Mesothelial cell of epicardium (in vitro differentiated cells): ENCODE data around the gene ESYT2. TPM values are rescaled to one million over a fixed set of nuclear protein-coding genes. Genes with fewer than 3 reads are reported as not detected.

Experiments used
- DNase-seq, 2 experiments: peaks; one replicate each; pipeline ENCODE4 v3.0.0; 2021; ENCODE audit warnings: low spot score in 2 of 2; ENCODE audit not compliant: unreplicated experiment in 2 of 2
- H3K27ac Mint-ChIP-seq: 2 replicates; pipeline ENCODE4 v1.8.0; 2021; ENCODE audit warnings: mixed read lengths
- H3K27me3 Mint-ChIP-seq: 2 replicates; pipeline ENCODE4 v1.8.0; 2021; ENCODE audit warnings: low read depth, mixed read lengths
- H3K36me3 Mint-ChIP-seq: 2 replicates; pipeline ENCODE4 v1.8.0; 2021; ENCODE audit warnings: mixed read lengths
- H3K4me1 Mint-ChIP-seq: 2 replicates; pipeline ENCODE4 v1.8.0; 2021; ENCODE audit warnings: mixed read lengths
- H3K4me3 Mint-ChIP-seq: 2 replicates; pipeline ENCODE4 v1.8.0; 2021; ENCODE audit warnings: mild to moderate bottlenecking, moderate library complexity, mixed read lengths
- H3K9me3 Mint-ChIP-seq: 2 replicates; pipeline ENCODE4 v1.8.0; 2021; ENCODE audit warnings: mixed read lengths
- total RNA-seq: library from RNA; stranded (reverse); gene quantifications from 3 replicates; pipeline ENCODE4 v1.2.1, GENCODE V29; 2021
- TF ChIP-seq, protein P1 (sequence below): fragments of 200-600 bp; sonication (generic); IDR thresholded peaks from one replicate; pipeline ENCODE4 v1.5.0; 2021; ENCODE audit warnings: antibody characterized with exemption; ENCODE audit not compliant: unreplicated experiment

ESYT2 gene
- total RNA-seq, 1 donor from 2014 or later: 37.1 TPM

DNA sequence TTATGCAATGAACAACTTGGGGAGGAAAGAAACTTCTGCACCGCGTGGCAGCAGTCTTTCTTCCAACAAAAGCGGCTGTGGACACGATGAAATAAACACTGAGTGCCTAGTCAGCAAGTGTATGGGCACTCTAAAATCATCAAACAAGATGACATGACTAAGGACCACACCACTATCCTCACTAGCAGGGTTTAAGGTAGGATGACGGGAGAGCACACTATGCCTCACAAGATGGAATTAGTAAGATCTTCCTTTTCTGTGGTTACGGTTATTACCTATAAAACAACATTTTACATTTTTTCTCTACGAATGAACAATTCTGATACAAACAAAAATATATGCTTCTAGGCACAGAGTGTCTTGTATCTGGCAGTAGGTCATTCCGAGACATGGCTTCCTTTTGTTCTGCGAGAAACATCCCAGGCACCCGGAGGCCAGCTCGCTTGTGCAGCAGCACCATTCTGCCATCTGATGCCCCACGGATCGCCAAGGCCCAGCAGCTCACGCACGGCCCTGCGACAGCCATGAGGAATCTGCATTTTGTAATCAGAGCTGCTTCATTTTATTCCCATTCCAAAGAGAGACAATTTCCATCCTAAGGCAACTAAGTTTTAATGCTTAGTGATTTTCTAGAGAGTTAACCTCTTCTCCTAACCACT, 70.6 kb downstream of the ESYT2 start:
- Mint-ChIP-seq H3K36me3 (peaks cover 41% of the 10 kb centered on the region), H3K4me3 (no peak overlapping the region), H3K27me3 (no peaks in the 10 kb centered on the region), H3K4me1 (no peaks in the 10 kb centered on the region), H3K9me3 (no peaks in the 10 kb centered on the region), H3K27ac (no peak overlapping the region)
- no peak for DNase-seq
- TF ChIP-seq, protein P1, sequence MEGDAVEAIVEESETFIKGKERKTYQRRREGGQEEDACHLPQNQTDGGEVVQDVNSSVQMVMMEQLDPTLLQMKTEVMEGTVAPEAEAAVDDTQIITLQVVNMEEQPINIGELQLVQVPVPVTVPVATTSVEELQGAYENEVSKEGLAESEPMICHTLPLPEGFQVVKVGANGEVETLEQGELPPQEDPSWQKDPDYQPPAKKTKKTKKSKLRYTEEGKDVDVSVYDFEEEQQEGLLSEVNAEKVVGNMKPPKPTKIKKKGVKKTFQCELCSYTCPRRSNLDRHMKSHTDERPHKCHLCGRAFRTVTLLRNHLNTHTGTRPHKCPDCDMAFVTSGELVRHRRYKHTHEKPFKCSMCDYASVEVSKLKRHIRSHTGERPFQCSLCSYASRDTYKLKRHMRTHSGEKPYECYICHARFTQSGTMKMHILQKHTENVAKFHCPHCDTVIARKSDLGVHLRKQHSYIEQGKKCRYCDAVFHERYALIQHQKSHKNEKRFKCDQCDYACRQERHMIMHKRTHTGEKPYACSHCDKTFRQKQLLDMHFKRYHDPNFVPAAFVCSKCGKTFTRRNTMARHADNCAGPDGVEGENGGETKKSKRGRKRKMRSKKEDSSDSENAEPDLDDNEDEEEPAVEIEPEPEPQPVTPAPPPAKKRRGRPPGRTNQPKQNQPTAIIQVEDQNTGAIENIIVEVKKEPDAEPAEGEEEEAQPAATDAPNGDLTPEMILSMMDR: no peak

DNA sequence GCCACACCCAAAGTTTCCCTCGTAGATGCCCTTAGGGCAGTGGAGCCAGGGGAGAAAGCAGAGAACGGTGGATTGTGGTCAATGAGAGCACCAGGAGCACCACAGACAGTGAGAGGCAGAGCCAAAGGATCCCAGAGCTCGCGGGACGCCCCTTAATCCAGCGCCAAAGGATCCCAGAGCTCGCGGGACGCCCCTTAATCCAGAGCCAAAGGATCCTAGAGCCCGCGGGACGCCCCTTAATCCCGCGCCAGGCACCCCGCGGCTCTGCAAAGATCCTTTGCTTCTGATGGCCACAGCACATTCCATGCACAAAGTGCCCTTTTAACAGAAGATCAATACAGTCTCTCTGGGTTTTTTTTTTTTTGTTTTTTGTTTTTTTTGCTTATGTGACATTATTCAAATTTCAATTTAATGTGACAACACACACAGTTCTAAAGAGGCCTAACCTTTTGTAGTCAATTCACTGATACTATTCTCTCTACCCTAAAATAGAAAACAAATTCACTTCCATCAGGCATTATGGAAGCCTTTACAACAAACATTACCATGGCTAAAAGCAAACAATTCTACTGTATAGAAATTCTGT, 71.8 kb downstream of the ESYT2 start:
- no peak overlapping the region for H3K27ac Mint-ChIP-seq

DNA sequence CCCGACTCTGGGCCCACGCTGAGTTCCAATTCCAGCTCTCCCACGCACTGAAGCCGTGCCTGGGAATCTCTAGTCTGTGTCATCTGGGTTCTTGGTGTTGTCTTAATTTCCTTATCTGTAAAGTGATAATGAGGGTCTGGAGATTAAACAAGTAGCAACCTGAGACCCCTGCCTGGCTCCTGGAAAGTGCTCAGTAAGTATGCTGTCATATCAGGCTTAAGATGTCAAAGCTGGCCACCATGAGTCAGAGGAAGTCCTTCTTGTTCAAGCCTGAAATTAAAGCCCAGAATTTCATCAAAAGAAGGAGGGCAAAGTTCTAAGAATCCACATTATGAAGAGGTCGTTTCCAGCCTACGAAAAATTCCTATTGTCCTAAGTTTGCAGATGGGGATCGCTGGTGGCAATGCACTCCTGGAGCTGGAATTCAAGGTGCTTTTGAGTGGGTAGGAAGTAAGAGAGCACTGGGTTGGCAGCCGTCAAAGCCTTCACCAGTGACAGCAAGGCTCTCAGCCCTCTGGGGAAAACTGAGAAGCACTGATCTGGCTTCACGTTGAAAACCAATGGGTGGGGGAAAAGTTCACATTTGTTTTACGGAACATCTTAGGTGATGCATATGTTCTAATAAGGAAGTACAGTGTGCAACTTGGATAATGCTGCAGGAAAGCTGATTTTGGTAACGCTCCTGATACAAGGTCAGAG, 74.4 kb downstream of the ESYT2 start:
- TF ChIP-seq, protein P1: no peak
- no peak for DNase-seq
- Mint-ChIP-seq H3K36me3 (peaks cover 26% of the 10 kb centered on the region), H3K27me3 (no peaks in the 10 kb centered on the region), H3K4me3 (no peak overlapping the region), H3K4me1 (no peaks in the 10 kb centered on the region), H3K27ac (no peak overlapping the region), H3K9me3 (no peaks in the 10 kb centered on the region)

More for the DNA sequence above, 71.8 kb downstream of the ESYT2 start:
- peaks cover 41% of the 10 kb centered on the region for H3K36me3 Mint-ChIP-seq
- no peaks in the 10 kb centered on the region for H3K9me3 Mint-ChIP-seq
- no peak overlapping the region for H3K4me3 Mint-ChIP-seq
- H3K27me3 Mint-ChIP-seq: no peaks in the 10 kb centered on the region
- TF ChIP-seq, protein P1: no peak
- no peak for DNase-seq
- no peaks in the 10 kb centered on the region for H3K4me1 Mint-ChIP-seq

DNA sequence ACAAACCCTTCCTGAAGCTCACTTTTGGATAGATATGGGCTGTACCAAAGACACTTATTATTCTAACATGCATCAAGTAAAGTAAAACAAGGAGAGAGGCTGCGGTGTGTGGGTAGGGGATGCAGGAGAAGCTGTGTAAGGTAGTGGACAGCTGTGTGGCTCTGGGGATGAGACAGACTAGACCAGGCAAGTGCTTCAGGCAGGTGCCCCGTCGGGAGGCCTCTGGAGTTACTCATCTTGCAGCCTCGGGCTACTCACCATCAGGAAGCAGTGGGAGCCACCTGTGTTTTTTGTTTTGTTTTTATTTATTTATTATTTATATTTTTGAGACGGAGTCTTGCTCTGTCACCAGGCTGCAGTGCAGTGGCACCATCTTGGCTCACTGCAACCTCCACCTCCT, 75.4 kb downstream of the ESYT2 start:
- H3K36me3 Mint-ChIP-seq: peaks cover 21% of the 10 kb centered on the region
- no peaks in the 10 kb centered on the region for H3K27me3 Mint-ChIP-seq
- no peaks in the 10 kb centered on the region for H3K4me1 Mint-ChIP-seq
- H3K4me3 Mint-ChIP-seq: no peak overlapping the region
- H3K9me3 Mint-ChIP-seq: no peaks in the 10 kb centered on the region
- TF ChIP-seq, protein P1: no peak
- H3K27ac Mint-ChIP-seq: no peak overlapping the region
- no peak for DNase-seq

DNA sequence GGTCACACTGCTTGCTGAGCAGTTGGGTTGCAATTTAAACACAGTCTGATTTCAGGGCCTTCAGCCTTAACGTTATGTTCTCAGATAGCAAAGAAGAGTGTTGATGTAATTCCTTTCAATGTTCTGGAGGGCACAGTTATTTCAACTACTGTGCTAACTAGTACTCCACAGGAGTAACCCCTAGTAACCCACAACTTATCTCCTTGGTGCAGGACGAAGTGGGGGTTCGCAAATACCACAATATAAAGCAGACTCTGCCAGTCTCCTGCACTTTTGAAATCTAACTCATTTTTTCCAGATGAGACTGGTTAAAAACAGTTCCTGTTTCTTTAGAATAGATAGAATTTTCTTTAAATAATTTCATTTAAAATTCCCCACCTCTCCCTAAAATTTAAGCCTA, 77.6 kb downstream of the ESYT2 start:
- H3K27ac Mint-ChIP-seq: no peak overlapping the region
- peaks cover 15% of the 10 kb centered on the region for H3K36me3 Mint-ChIP-seq
- TF ChIP-seq, protein P1: no peak
- DNase-seq: no peak
- H3K4me3 Mint-ChIP-seq: no peak overlapping the region
- no peaks in the 10 kb centered on the region for H3K4me1 Mint-ChIP-seq
- H3K9me3 Mint-ChIP-seq: no peaks in the 10 kb centered on the region
- no peaks in the 10 kb centered on the region for H3K27me3 Mint-ChIP-seq
